Esophagus (tissue), 2 donors: ENCODE data around the gene REXO4. TPM values are rescaled to one million over a fixed set of nuclear protein-coding genes. Genes with fewer than 3 reads are reported as not detected.
"Not testable (repeated sequence)": the region's sequence is repeated elsewhere in the genome, so short reads cannot be mapped to it uniquely, and the experiment has no call there.

ENCODE experiments used
- H3K27ac ChIP-seq, 2 donors: one replicate each; pipeline ENCODE4 v1.5.1; 2013; ENCODE audit warnings: low read depth in 2 of 2, mild to moderate bottlenecking in 2 of 2, inconsistent platforms in 1 of 2, low read length in 1 of 2, moderate library complexity in 1 of 2
- H3K27me3 ChIP-seq, 2 donors: one replicate each; pipeline ENCODE4 v1.6.1; 2013; ENCODE audit warnings: low read length in 2 of 2, control low read depth in 1 of 2, mild to moderate bottlenecking in 1 of 2; ENCODE audit not compliant: insufficient read depth in 2 of 2, control insufficient read depth in 1 of 2
- H3K36me3 ChIP-seq, 2 donors: one replicate each; pipeline ENCODE4 v1.6.1; 2013; ENCODE audit warnings: low read length in 1 of 2; ENCODE audit not compliant: control insufficient read depth in 2 of 2, insufficient read depth in 2 of 2
- H3K4me1 ChIP-seq, 2 donors: one replicate each; pipeline ENCODE4 v1.6.1; 2013; ENCODE audit warnings: low read length in 1 of 2; ENCODE audit not compliant: control insufficient read depth in 2 of 2, insufficient read depth in 2 of 2
- H3K4me3 ChIP-seq, 2 donors: one replicate each; pipeline ENCODE4 v1.5.1; 2013; ENCODE audit warnings: low read length in 2 of 2, mild to moderate bottlenecking in 2 of 2, low read depth in 1 of 2, moderate library complexity in 1 of 2
- H3K9me3 ChIP-seq, 2 donors: one replicate each; pipeline ENCODE4 v1.6.1; 2013; ENCODE audit warnings: mild to moderate bottlenecking in 2 of 2, low read depth in 1 of 2, low read length in 1 of 2, moderate library complexity in 1 of 2; ENCODE audit not compliant: control insufficient read depth in 2 of 2, insufficient read depth in 1 of 2
- WGBS, 2 donors: extraction: QIAGEN DNeasy Blood & Tissue Kit; methylation state at CpG; one replicate each; pipeline ENCODE4 v1.1.7; 2013; 5-methylcytosine and 5-hydroxymethylcytosine counted together
- polyA plus RNA-seq, 2 donors: library from polyadenylated mRNA; stranded (reverse); fragments of 200-250 nt; gene quantifications; one replicate each; pipeline ENCODE4 v1.2.3, GENCODE V29; 2013
- donor health status: healthy with polysubstance abuse.
- donor health status: Bipolar disorder and iron deficiency.

REXO4 gene
- polyA plus RNA-seq, 2 donors: 10.6 to 15.2 TPM

GRCh38 chr9:133394687-133395271 lies 23.0 kb downstream of the REXO4 start:
- H3K27me3 ChIP-seq: no peaks in the 10 kb centered on the region
- peaks cover 0 to 3% of the 10 kb centered on the region in 2 donors for H3K9me3 ChIP-seq
- H3K27ac ChIP-seq: no peak overlapping the region
- H3K4me3 ChIP-seq: no peak overlapping the region
- 32 to 36% methylated on average over 8 of the region's 8 CpGs for WGBS, 2 donors
- H3K36me3 ChIP-seq: no peaks in the 10 kb centered on the region
- peaks cover 0 to 2% of the 10 kb centered on the region in 2 donors for H3K4me1 ChIP-seq

- no peaks in the 10 kb centered on the region for H3K27me3 ChIP-seq
- 84 to 88% methylated on average over 3 of the region's 3 CpGs for WGBS, 2 donors
Measured at GRCh38 chr9:133393399-133393798, 24.4 kb downstream of the REXO4 start.

GRCh38 chr9:133392308-133392707 lies 25.5 kb downstream of the REXO4 start:
- WGBS, 2 donors: 90 to 95% methylated on average over 3 of the region's 3 CpGs
- not testable (repeated sequence) for H3K27me3 ChIP-seq, H3K4me3 ChIP-seq, H3K36me3 ChIP-seq, H3K4me1 ChIP-seq, H3K27ac ChIP-seq, H3K9me3 ChIP-seq

More at GRCh38 chr9:133393399-133393798, 24.4 kb downstream of the REXO4 start:
- no peak overlapping the region for H3K27ac ChIP-seq
- no peaks in the 10 kb centered on the region for H3K36me3 ChIP-seq
- H3K4me1 ChIP-seq: peaks cover 0 to 2% of the 10 kb centered on the region in 2 donors
- H3K4me3 ChIP-seq: no peak overlapping the region
- peaks cover 0 to 3% of the 10 kb centered on the region in 2 donors for H3K9me3 ChIP-seq

GRCh38 chr9:133391449-133391848 lies 26.4 kb downstream of the REXO4 start:
- not testable (repeated sequence) for H3K9me3 ChIP-seq, H3K27me3 ChIP-seq
- 42% methylated on average over 2 of the region's 4 CpGs for WGBS, 2 donors

GRCh38 chr9:133390713-133391112 lies 27.1 kb downstream of the REXO4 start:
- 83 to 85% methylated on average over 7 of the region's 7 CpGs for WGBS, 2 donors
- Histone ChIP-seq H3K4me3 (no peak overlapping the region), H3K4me1 (peaks cover 0 to 6% of the 10 kb centered on the region in 2 donors), H3K27me3 (no peaks in the 10 kb centered on the region), H3K9me3 (peaks cover 0 to 3% of the 10 kb centered on the region in 2 donors), H3K36me3 (no peaks in the 10 kb centered on the region), H3K27ac (no peak overlapping the region)

More at GRCh38 chr9:133391449-133391848, 26.4 kb downstream of the REXO4 start:
- H3K4me3 ChIP-seq, H3K36me3 ChIP-seq, H3K27ac ChIP-seq, H3K4me1 ChIP-seq: not testable (repeated sequence)

- Histone ChIP-seq H3K36me3 (no peaks in the 10 kb centered on the region), H3K4me1 (peaks cover 0 to 4% of the 10 kb centered on the region in 2 donors), H3K9me3 (peaks cover 0 to 2% of the 10 kb centered on the region in 2 donors), H3K27me3 (no peaks in the 10 kb centered on the region), H3K27ac (no peak overlapping the region), H3K4me3 (no peak overlapping the region)
- WGBS, 2 donors: 90 to 94% methylated on average over 13 of the region's 13 CpGs
Measured at GRCh38 chr9:133389562-133389961, 28.2 kb downstream of the REXO4 start.

- peaks cover 0 to 4% of the 10 kb centered on the region in 2 donors for H3K4me1 ChIP-seq
- no peak overlapping the region for H3K27ac ChIP-seq
- H3K9me3 ChIP-seq: no peaks in the 10 kb centered on the region
- H3K4me3 ChIP-seq: no peak overlapping the region
- H3K27me3 ChIP-seq: no peaks in the 10 kb centered on the region
- WGBS, 2 donors: 95 to 97% methylated on average over 12 of the region's 12 CpGs
- H3K36me3 ChIP-seq: no peaks in the 10 kb centered on the region
Measured at GRCh38 chr9:133389025-133389557, 28.7 kb downstream of the REXO4 start.

- H3K36me3 ChIP-seq: no peaks in the 10 kb centered on the region
- H3K27ac ChIP-seq: no peak overlapping the region
- no peaks in the 10 kb centered on the region for H3K27me3 ChIP-seq
- 48 to 52% methylated on average over 9 of the region's 9 CpGs for WGBS, 2 donors
- peaks cover 0 to 3% of the 10 kb centered on the region in 2 donors for H3K9me3 ChIP-seq
- H3K4me3 ChIP-seq: no peak overlapping the region
- H3K4me1 ChIP-seq: peaks cover 0 to 4% of the 10 kb centered on the region in 2 donors
Measured at GRCh38 chr9:133387680-133388079, 30.1 kb downstream of the REXO4 start.

GRCh38 chr9:133386338-133386737 lies 31.5 kb downstream of the REXO4 start:
- H3K9me3 ChIP-seq: peaks cover 0 to 3% of the 10 kb centered on the region in 2 donors
- H3K27me3 ChIP-seq: no peaks in the 10 kb centered on the region
- WGBS, 2 donors: 82 to 88% methylated on average over 13 of the region's 13 CpGs
- H3K4me3 ChIP-seq: no peak overlapping the region
- H3K27ac ChIP-seq: no peak overlapping the region
- no peaks in the 10 kb centered on the region for H3K36me3 ChIP-seq
- H3K4me1 ChIP-seq: peaks cover 0 to 4% of the 10 kb centered on the region in 2 donors

GRCh38 chr9:133385452-133385851 lies 32.4 kb downstream of the REXO4 start:
- 80% methylated on average over 14 of the region's 14 CpGs for WGBS, 2 donors
- peaks cover 0 to 4% of the 10 kb centered on the region in 2 donors for H3K4me1 ChIP-seq
- no peak overlapping the region for H3K27ac ChIP-seq
- H3K27me3 ChIP-seq: no peaks in the 10 kb centered on the region
- no peaks in the 10 kb centered on the region for H3K36me3 ChIP-seq
- peaks cover 0 to 3% of the 10 kb centered on the region in 2 donors for H3K9me3 ChIP-seq
- no peak overlapping the region for H3K4me3 ChIP-seq
